Epithelial cell of proximal tubule (primary cell): ENCODE data around the gene ANXA10. TPM values are rescaled to one million over a fixed set of nuclear protein-coding genes. Genes with fewer than 3 reads are reported as not detected.
"Not testable (repeated sequence)": the region's sequence is repeated elsewhere in the genome, so short reads cannot be mapped to it uniquely, and the experiment has no call there.

Experiments used
- DNase-seq: peaks from one replicate; pipeline ENCODE4 v3.0.0-alpha.2; 2011; ENCODE audit warnings: low read depth
- H3K4me3 ChIP-seq: 2 replicates; pipeline ENCODE4 v1.5.1; 2011; ENCODE audit warnings: low read depth, mild to moderate bottlenecking, low read length
- CTCF ChIP-seq: conservative IDR thresholded peaks from 2 replicates; pipeline ENCODE4 v1.5.1; 2012; ENCODE audit warnings: low read depth, mild to moderate bottlenecking, low read length
- total RNA-seq: library from RNA; depleted of rRNA; stranded (reverse); fragments of >200 nt; gene quantifications from 2 replicates; pipeline ENCODE4 v1.2.3, GENCODE V29; 2015

ANXA10 gene
- total RNA-seq, 1 donor from 2014 or later = 0.29 TPM

- no peak overlapping the region for H3K4me3 ChIP-seq
- TF ChIP-seq CTCF = no peak
- DNase-seq = no peak
Measured at GRCh38 chr4:168126952-168127351, 34.6 kb downstream of the ANXA10 start.

GRCh38 chr4:168128601-168129000, 36.3 kb downstream of the ANXA10 start:
- H3K4me3 ChIP-seq = no peak overlapping the region
- no peak for TF ChIP-seq CTCF
- no peak for DNase-seq

GRCh38 chr4:168129046-168129772, 36.9 kb downstream of the ANXA10 start:
- TF ChIP-seq CTCF = no peak
- no peak overlapping the region for H3K4me3 ChIP-seq
- no peak for DNase-seq

GRCh38 chr4:168129802-168130201, 37.5 kb downstream of the ANXA10 start:
- no peak for TF ChIP-seq CTCF
- no peak overlapping the region for H3K4me3 ChIP-seq
- no peak for DNase-seq

- H3K4me3 ChIP-seq = no peak overlapping the region
- TF ChIP-seq CTCF = no peak
- no peak for DNase-seq
Measured at GRCh38 chr4:168131196-168131595, 38.9 kb downstream of the ANXA10 start.

- no peak overlapping the region for H3K4me3 ChIP-seq
- TF ChIP-seq CTCF = no peak
- no peak for DNase-seq
Measured at GRCh38 chr4:168134651-168135050, 42.3 kb downstream of the ANXA10 start.

GRCh38 chr4:168135860-168136259, 43.5 kb downstream of the ANXA10 start:
- not testable (repeated sequence) for H3K4me3 ChIP-seq, DNase-seq

GRCh38 chr4:168137695-168138094, 45.4 kb downstream of the ANXA10 start:
- not testable (repeated sequence) for DNase-seq, H3K4me3 ChIP-seq
